Astrocyte of the hippocampus (primary cell): Measurements from ENCODE around the gene PTGIR.
"Not testable (repeated sequence)": the region's sequence is repeated elsewhere in the genome, so short reads cannot be mapped to it uniquely, and the experiment has no call there.

ENCODE experiments used
- DNase-seq: peaks from one replicate; pipeline ENCODE4 v3.0.0; 2011; ENCODE audit warnings: low read depth, low spot score

Gene PTGIR

GRCh38 chr19:46639358-46640182 lies 14.7 kb upstream of the PTGIR start:
- peak; percentile 26 for DNase-seq

DNA sequence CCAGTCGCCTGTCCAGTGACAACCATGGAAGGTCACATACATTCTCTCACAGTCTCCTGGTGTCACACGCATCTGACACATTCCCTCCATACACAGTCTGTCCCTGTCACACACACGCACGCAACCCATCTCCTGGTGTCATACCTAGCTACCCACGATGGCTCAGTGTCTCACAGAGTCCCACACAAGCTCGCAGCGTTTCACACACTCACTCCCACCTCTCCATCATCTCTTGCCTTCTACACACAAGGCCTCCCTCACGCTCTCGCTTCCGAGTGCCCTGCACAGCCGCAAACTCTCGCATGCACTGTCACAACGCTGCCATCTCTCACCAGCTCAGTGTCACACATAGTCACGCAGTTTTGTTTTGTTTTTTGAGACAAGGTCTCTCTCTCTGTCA lies 12.3 kb upstream of the PTGIR start:
- no peak for DNase-seq

DNA sequence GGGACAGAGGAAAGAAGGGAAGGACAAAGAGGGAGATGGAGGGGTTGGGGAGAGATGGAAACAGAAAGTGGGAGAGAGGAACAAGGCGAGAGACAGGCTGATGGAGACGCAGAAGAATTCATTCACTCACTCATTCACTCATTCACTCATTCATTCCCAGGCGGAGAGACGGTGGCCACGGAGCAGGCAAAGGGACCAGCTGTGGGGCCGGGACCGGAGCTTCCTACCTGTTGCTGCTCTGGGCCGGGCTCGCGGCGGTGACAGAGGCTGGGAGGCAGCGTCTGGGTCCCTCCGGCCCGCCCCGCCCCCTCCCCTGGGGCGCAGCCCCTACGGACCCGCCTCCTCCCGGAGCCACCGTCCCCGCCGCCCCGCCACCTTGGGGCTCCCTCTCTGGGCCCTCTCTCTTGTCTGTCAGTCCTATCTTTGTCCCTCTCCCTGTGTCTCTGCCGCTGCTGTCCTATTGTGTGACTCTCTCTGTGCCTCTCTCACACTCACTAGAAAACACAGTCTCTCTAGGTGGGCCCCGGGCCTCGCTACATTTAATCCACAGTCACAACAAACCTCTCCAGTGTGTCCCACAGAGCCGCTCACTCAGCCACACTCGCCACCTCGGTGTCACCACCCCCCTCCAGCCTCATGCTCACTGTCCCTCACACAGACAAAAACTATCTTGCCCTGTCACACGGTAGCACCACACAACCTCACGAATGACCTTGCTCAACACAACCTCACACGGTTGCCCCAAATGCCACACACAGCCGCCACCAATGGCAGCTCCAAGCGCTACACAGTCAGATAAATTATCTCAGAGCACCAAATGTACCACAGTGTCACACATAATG lies 11.3 kb upstream of the PTGIR start, which contains the start of gene GNG8:
GNG8 (minus strand) TSS at position 283 of the 842 bp plus-strand sequence. CDS start 1,520 bp downstream, outside the sequence.
- no peak for DNase-seq

DNA sequence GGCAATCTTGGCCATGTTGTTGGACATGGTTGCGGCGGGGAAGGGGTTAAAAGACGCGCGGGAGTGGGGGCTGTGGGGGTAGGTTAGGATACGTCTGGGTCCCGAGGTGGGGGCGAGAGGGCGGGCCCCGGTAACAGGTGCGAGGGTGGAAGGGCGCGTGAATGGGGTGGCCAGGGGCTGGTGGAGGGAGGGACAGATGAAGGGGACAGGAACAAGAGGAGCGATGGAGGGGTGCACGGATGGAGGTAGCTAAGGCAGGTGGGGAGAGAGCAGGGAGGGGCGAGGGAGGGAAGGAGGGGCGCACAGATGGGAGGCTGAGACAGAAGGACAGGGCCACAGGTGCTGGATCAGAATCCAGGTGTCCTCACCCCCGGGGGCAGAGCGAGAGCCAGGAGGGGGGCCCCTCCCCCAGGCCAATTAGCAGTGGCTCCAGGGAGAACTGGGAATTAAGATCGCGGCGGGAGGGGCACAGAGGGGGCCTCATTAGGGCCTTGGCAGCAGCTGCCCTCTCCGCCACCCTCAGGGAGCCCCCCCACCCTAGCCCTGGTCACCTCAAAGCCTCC lies 9.8 kb upstream of the PTGIR start:
- DNase-seq, result no peak

DNA sequence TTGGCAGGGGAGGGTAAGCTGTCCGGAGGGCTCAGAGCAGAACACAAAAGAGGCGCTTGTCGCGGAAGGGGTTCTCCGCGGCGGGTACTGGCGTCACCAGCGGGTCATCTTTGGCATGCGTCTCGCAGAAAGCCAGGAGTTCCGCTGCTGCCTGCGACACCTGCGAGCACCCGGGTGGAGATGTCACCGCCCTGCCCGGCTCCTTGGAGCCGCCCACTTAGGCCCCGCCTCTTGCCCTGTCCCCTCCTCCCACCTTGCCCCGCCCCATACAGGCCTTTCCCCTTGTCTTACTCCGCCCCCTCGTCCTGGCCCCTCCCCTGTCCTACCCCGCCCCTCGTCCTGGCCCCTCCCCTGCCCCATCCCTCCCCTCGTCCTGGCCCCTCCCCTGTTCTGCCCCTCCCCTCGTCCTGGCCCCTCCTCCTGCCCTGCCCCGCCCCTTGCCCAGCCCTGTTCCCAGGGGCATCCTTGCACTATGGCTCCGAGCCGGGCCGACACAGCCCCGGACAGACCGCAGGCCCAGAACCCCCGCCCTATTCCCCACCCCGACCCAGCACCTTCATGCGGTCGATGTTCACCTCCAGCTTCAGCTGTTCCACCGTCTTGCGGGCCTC lies 9.3 kb upstream of the PTGIR start:
- DNase-seq, result peak; percentile 90

DNA sequence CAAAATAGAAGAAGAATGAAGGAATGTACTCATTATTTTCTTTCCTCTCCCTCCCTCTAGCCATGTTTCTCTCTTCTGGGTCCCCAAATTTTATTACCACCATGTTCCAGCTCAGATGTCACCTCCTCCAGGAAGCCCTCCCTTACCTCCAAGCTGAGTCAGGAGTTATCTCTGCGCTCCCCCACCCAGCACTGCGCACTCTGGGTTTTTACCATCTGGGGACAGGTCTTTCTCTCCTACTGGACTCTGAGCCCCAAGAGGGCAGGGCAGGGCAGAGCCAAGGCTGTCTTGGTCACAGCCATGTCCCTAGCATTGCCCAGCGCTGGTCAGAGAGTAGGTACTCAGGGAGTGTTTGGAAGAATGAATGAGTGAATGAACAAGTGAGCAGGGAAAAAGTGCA lies 8.2 kb upstream of the PTGIR start:
- DNase-seq, result no peak

GRCh38 chr19:46631481-46631880 lies 6.6 kb upstream of the PTGIR start:
- no peak for DNase-seq

DNA sequence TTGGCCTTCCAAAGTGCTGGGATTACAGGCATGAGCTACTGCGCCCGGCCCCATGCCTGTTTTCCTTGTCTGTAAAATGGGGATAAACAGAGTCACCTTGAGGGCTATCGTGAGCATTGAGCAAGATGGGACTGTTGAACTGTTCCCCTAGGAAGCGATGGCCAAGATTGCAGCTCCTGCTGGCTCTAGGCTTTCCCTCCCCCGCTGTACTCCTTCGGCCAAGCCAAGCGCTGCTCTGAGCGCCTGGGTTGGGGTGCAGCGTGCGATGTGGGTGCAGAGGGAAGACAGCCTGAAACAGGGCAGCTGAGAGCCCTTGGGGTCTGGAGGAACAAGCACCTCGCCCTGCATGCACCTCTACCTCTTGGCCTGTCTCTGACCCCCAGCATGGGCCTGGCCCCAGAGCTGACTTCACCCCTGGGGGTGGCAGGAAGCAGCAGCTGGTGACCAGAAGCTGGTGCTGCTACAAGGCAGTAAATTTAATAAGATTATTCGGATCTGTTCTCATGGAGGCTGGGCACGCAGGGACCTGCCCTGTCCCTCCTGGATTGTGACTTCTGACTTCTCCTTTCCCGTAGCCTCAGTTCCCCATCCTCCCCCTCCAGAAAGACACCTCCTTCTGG lies 5.8 kb upstream of the PTGIR start:
- DNase-seq, result no peak

DNA sequence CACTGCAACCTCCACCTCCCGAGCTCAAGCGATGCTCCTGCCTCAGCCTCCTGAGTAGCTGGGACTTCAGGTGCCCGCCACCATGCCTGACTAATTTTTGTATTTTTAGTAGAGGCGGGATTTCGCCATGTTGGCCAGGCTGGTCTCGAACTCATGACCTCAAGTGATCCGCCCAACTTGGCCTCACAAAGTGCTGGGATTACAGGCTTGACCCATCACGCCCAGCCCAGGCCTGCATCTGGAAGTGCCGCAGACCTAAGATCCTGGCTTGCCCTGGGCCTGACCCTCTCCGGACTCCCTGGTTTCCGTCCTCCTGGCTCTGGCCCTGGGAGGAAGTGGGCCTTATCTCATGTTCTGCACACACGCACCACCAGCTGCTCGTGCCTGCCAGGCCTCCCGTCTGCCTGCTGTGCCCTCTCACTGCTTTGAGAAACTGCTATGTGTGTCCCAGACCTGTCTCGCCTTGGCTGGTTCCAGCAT lies 4.7 kb upstream of the PTGIR start:
- no peak for DNase-seq

GRCh38 chr19:46628970-46629369 lies 4.1 kb upstream of the PTGIR start:
- DNase-seq, result not testable (repeated sequence)

DNA sequence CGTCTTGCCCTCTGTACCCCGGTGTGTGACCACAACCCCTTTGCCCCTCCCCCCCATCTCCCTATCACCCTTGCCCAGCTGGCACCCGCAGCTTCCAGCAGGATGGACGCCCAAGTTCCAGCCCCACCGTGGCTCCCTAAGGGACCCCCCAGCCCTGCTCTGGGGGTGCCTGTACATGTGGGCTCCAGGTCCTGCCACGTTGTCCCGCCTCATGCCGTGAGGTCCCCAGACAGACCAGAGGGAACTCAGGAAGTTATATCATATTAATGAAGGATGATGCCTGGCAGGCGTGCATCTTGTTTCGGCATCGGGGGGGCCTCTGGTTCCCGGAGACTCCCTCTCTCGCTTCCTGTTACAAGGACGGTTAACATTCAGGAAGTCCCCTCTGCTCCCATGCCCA lies 1.6 kb upstream of the PTGIR start:
- DNase-seq, result no peak

DNA sequence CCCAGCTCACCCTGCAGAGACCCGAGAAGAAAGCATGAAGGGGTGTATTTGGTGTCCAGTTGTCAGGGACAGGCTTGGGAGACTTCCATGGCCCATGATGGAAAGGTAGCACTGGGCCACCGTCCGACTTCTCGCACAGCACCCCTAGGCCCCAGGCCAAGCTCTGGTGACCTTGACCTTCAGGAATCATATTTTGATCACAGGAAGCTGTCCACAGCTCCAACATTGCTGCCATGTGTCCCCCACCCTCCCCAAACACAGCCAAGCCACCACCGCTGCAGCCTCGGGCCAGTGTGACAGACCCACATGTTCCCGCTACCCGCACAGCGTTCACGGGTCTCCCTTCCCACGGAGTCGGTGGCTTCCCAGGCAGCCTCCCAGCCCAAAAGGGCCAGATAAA lies 842 bp upstream of the PTGIR start:
- DNase-seq, result no peak

DNA sequence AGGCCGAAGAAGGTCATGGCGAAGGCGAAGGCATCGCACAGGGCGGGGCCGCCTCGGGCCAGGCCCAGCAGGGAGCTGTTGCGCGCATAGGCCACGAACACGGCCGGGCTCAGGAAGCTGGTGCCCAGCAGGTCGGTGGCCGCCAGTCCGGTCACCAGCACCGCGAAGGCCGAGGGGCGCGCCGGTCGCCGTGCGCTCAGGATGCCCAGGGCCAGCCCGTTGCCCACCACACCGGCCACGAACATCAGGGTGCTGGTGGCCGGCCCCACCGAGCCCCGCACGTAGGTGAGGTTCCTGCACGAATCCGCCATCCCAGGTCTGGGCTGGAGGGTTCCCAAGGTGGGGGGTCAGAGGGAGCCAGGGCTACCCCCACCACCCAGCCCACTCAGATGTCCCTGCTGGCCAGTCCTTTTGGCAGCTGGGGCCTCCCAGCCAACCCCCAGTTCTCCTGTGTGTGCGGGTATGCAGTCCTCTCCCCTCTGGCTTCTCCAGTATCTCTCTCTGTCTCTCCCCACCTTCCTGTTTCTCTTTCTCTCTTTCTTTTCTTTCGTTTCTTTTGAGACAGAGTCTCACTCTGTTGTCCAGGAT lies 880 bp downstream of the PTGIR start:
- no peak for DNase-seq

GRCh38 chr19:46622118-46622446 lies 2.8 kb downstream of the PTGIR start:
- no peak for DNase-seq

- no peak for DNase-seq
Measured at GRCh38 chr19:46621191-46622117, 3.4 kb downstream of the PTGIR start.

DNA sequence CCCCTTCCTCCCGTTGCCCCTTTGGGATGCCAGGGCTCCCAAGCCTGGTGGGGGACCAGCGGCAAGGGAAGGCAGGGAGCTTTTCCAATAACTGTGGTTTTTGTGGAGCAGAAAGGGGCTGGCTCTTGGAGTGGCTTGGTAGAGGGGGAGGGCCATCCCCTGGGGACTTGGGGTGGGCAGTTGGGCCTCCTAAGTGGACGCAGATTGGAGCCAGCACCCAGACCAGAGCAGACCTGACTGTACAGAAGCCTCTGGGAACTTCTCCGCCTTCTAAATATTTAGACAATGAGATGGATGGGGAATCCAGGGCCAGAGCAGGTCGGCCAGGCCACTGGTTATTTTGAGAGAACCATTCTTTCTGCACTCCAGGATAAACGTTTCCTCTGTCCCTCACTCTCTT lies 4.2 kb downstream of the PTGIR start:
- DNase-seq, result peak; percentile 54

- no peak for DNase-seq
Measured at GRCh38 chr19:46620267-46620666, 4.6 kb downstream of the PTGIR start.

GRCh38 chr19:46618670-46619231 lies 6.1 kb downstream of the PTGIR start:
- DNase-seq, result no peak

- no peak for DNase-seq
Measured at GRCh38 chr19:46617601-46618000, 7.3 kb downstream of the PTGIR start.
